ENCODE measurements around the gene GON4L.
"Not testable (repeated sequence)": the region's sequence is repeated elsewhere in the genome, so short reads cannot be mapped to it uniquely, and the experiment has no call there.

Gene GON4L

GRCh38 chr1:155831279-155831976 is 25.6 kb downstream of the GON4L start:
- DNase-seq (ENCODE audit: low read depth in 2 of 2): no peak

GRCh38 chr1:155827450-155827849 is 29.6 kb downstream of the GON4L start:
- no peak for DNase-seq (ENCODE audit: low read depth in 2 of 2)

GRCh38 chr1:155816351-155816750 is 40.7 kb downstream of the GON4L start:
- no peak for DNase-seq (ENCODE audit: low read depth in 2 of 2)

- no peak for DNase-seq (ENCODE audit: low read depth in 2 of 2)
Measured at GRCh38 chr1:155813672-155814071, 43.3 kb downstream of the GON4L start.

- no peak for DNase-seq (ENCODE audit: low read depth in 2 of 2)
Measured at GRCh38 chr1:155812878-155813277, 44.1 kb downstream of the GON4L start.

- DNase-seq (ENCODE audit: low read depth in 2 of 2): no peak
Measured at GRCh38 chr1:155809088-155809487, 47.9 kb downstream of the GON4L start.

- no peak for DNase-seq (ENCODE audit: low read depth in 2 of 2)
Measured at GRCh38 chr1:155801149-155801548, 55.9 kb downstream of the GON4L start.

- DNase-seq (ENCODE audit: low read depth in 2 of 2): not testable (repeated sequence)
Measured at GRCh38 chr1:155795618-155796017, 61.4 kb downstream of the GON4L start.

- DNase-seq (ENCODE audit: low read depth in 2 of 2): no peak
Measured at GRCh38 chr1:155794605-155795245, 62.3 kb downstream of the GON4L start.

- no peak for DNase-seq (ENCODE audit: low read depth in 2 of 2)
Measured at GRCh38 chr1:155793213-155793612, 63.8 kb downstream of the GON4L start.

- no peak for DNase-seq (ENCODE audit: low read depth in 2 of 2)
Measured at GRCh38 chr1:155777582-155777981, 79.4 kb downstream of the GON4L start.

- DNase-seq (ENCODE audit: low read depth in 2 of 2): no peak
Measured at GRCh38 chr1:155776414-155776813, 80.6 kb downstream of the GON4L start.

GRCh38 chr1:155773221-155773620 is 83.8 kb downstream of the GON4L start:
- no peak for DNase-seq (ENCODE audit: low read depth in 2 of 2)

GRCh38 chr1:155769257-155769656 is 87.8 kb downstream of the GON4L start:
- DNase-seq (ENCODE audit: low read depth in 2 of 2): no peak

GRCh38 chr1:155767399-155767989 is 89.5 kb downstream of the GON4L start:
- DNase-seq (ENCODE audit: low read depth in 2 of 2): not testable (repeated sequence)

GRCh38 chr1:155763989-155764388 is 93.0 kb downstream of the GON4L start:
- DNase-seq (ENCODE audit: low read depth in 2 of 2): not testable (repeated sequence)

GRCh38 chr1:155763090-155763815 is 93.8 kb downstream of the GON4L start:
- DNase-seq (ENCODE audit: low read depth in 2 of 2): not testable (repeated sequence)

GRCh38 chr1:155761736-155762405 is 95.1 kb downstream of the GON4L start:
- DNase-seq (ENCODE audit: low read depth in 2 of 2): no peak

- DNase-seq (ENCODE audit: low read depth in 2 of 2): no peak
Measured at GRCh38 chr1:155760751-155761475, 96.1 kb downstream of the GON4L start.

GRCh38 chr1:155759966-155760630 is 96.9 kb downstream of the GON4L start:
- no peak for DNase-seq (ENCODE audit: low read depth in 2 of 2)

- not testable (repeated sequence) for DNase-seq (ENCODE audit: low read depth in 2 of 2)
Measured at GRCh38 chr1:155759017-155759416, 98.0 kb downstream of the GON4L start.

Measured in activated CD8-positive, alpha-beta memory T cell treated with anti-CD3 and anti-CD28 coated beads for 4 hours (primary cell).